Right ventricle myocardium inferior (tissue), 1 donor: ENCODE data around the gene MINDY1. TPM values are rescaled to one million over a fixed set of nuclear protein-coding genes. Genes with fewer than 3 reads are reported as not detected.

Experiments used
- ATAC-seq: fragments of 200-7000 bp; cut with Tn5 transposase; one replicate; pipeline ENCODE4 v1.9.1; 2020; ENCODE audit warnings: mild to moderate bottlenecking, moderate library complexity
- DNase-seq: peaks from one replicate; pipeline ENCODE4 v3.0.0; 2021; ENCODE audit errors: missing footprints
- intact Hi-C: fragments of 100-400 bp; cut with DNase I; formaldehyde crosslinking; loops from one replicate; pipeline ENCODE4 v1.11.0; 2022
- long read RNA-seq: library from polyadenylated mRNA; unstranded; transcript quantifications from one replicate; pipeline ENCODE4 v2.0.0, GENCODE V29; 2021
- total RNA-seq: library from RNA; stranded (reverse); fragmentation: NEBNext Ultra II Directional; extraction: Animal tissue kit (Norgen Biotek cat#: 25700); gene quantifications from one replicate; pipeline ENCODE4 v1.2.1, GENCODE V29; 2021
- donor health status: DM: no; HTN: yes; CAD: no; lungs with severe emphysema.

MINDY1 gene
- 38.5 TPM for total RNA-seq
- long read RNA-seq, partial matches to known transcripts = 8 of 18 reads
- long read RNA-seq, other reads (novel, unspliced or antisense) = 10 of 18 reads

GRCh38 chr1:151006327-151007052, at the start of gene MINDY1:
MINDY1 (minus strand) TSS chr1:151006902; CDS start chr1:151002617, 4,285 bp downstream.
- intact Hi-C loops = loop anchor here (2.0 kb wide), 2 partner anchors 32 to 446 kb away; partner anchors contain the start of gene CERS2
- peak; percentile 77 for DNase-seq

GRCh38 chr1:151056149-151056548, 49.4 kb upstream of the MINDY1 start:
- intact Hi-C loops = no loop called here

More at GRCh38 chr1:151006327-151007052, at the start of gene MINDY1:
- ATAC-seq = peak; percentile 75

GRCh38 chr1:151055581-151055980, 48.9 kb upstream of the MINDY1 start:
- DNase-seq = no peak
- no peak for ATAC-seq
- intact Hi-C loops = no loop called here

More at GRCh38 chr1:151056149-151056548, 49.4 kb upstream of the MINDY1 start:
- ATAC-seq (no peak), DNase-seq (no peak)

- ATAC-seq = no peak
- DNase-seq = no peak
- intact Hi-C loops = no loop called here
Observed at GRCh38 chr1:151054971-151055547, 48.4 kb upstream of the MINDY1 start.

- no peak for DNase-seq
- ATAC-seq = no peak
- intact Hi-C loops = no loop called here
Observed at GRCh38 chr1:151051356-151052009, 44.8 kb upstream of the MINDY1 start.

- intact Hi-C loops = no loop called here
- ATAC-seq = no peak
Observed at GRCh38 chr1:151050051-151050688, 43.5 kb upstream of the MINDY1 start.

GRCh38 chr1:151049458-151049857, 42.8 kb upstream of the MINDY1 start:
- intact Hi-C loops = no loop called here
- DNase-seq (no peak), ATAC-seq (no peak)

More at GRCh38 chr1:151050051-151050688, 43.5 kb upstream of the MINDY1 start:
- DNase-seq = no peak

GRCh38 chr1:151048645-151049032, 41.9 kb upstream of the MINDY1 start:
- ATAC-seq (no peak), DNase-seq (no peak)
- intact Hi-C loops = no loop called here

- DNase-seq = peak; percentile 81
- intact Hi-C loops = no loop called here
- peak; percentile 79 for ATAC-seq
Observed at GRCh38 chr1:151047925-151048644, 41.4 kb upstream of the MINDY1 start.

- intact Hi-C loops = no loop called here
- ATAC-seq = peak; percentile 86
Observed at GRCh38 chr1:151047591-151047924, 40.9 kb upstream of the MINDY1 start, which contains the start of gene C1orf56. C1orf56 (plus strand) TSS chr1:151047751; CDS start chr1:151047848, 97 bp downstream.

GRCh38 chr1:151043163-151043562, 36.5 kb upstream of the MINDY1 start:
- intact Hi-C loops = no loop called here
- no peak for DNase-seq
- ATAC-seq = no peak

More at GRCh38 chr1:151047591-151047924, 40.9 kb upstream of the MINDY1 start, which contains the start of gene C1orf56:
- peak; percentile 85 for DNase-seq

- DNase-seq (no peak), ATAC-seq (no peak)
- intact Hi-C loops = no loop called here
Observed at GRCh38 chr1:151039521-151039920, 32.8 kb upstream of the MINDY1 start.

- no peak for DNase-seq
- intact Hi-C loops = no loop called here
- no peak for ATAC-seq
Observed at GRCh38 chr1:151037032-151037431, 30.3 kb upstream of the MINDY1 start.

GRCh38 chr1:151036356-151036755, 29.7 kb upstream of the MINDY1 start, which contains the start of gene BNIPL:
BNIPL (plus strand) TSS chr1:151036586; CDS start chr1:151036726, 140 bp downstream.
- no peak for DNase-seq

GRCh38 chr1:151035167-151035566, 28.5 kb upstream of the MINDY1 start:
- ATAC-seq = no peak
- no peak for DNase-seq
- intact Hi-C loops = no loop called here

More at GRCh38 chr1:151036356-151036755, 29.7 kb upstream of the MINDY1 start, which contains the start of gene BNIPL:
- intact Hi-C loops = no loop called here
- no peak for ATAC-seq

- intact Hi-C loops = no loop called here
- no peak for DNase-seq
- no peak for ATAC-seq
Observed at GRCh38 chr1:151032164-151032563, 25.5 kb upstream of the MINDY1 start.

- intact Hi-C loops = no loop called here
- no peak for DNase-seq
- no peak for ATAC-seq
Observed at GRCh38 chr1:151026460-151026859, 19.8 kb upstream of the MINDY1 start.

GRCh38 chr1:151024540-151025146, 17.9 kb upstream of the MINDY1 start:
- DNase-seq (peak; percentile 84), ATAC-seq (peak; percentile 82)
- intact Hi-C loops = loop anchor here (2.0 to 5.0 kb wide), 2 partner anchors 46 to 123 kb away; partner anchors contain the start of genes GABPB2 and SEMA6C
